Left renal cortex interstitium (tissue), 4 donors: ENCODE measurements around the gene C5orf52. TPM values are rescaled to one million over a fixed set of nuclear protein-coding genes. Genes with fewer than 3 reads are reported as not detected.
"Not testable (repeated sequence)": the region's sequence is repeated elsewhere in the genome, so short reads cannot be mapped to it uniquely, and the experiment has no call there.

Experiments
- DNase-seq, 4 donors: peaks; one replicate each; pipeline ENCODE4 v3.0.0-alpha.2; 2013; ENCODE audit warnings: low read depth in 4 of 4, low spot score in 2 of 4, missing footprints in 1 of 4
- polyA plus RNA-seq, 4 donors: library from polyadenylated mRNA; unstranded; fragments of 120-200 nt; gene quantifications; one replicate each; pipeline ENCODE4 v1.2.1, GENCODE V29; 2013; ENCODE audit not compliant: insufficient read length in 4 of 4

Gene C5orf52
- polyA plus RNA-seq, 4 donors, result not detected

- not testable (repeated sequence) for DNase-seq
Observed at GRCh38 chr5:157674351-157674750, 3.0 kb downstream of the C5orf52 start.

- no peak for DNase-seq
Observed at GRCh38 chr5:157677931-157678330, 6.6 kb downstream of the C5orf52 start.

- DNase-seq, result no peak
Observed at GRCh38 chr5:157679801-157680200, 8.5 kb downstream of the C5orf52 start.

- no peak for DNase-seq
Observed at GRCh38 chr5:157680239-157680638, 8.9 kb downstream of the C5orf52 start.

GRCh38 chr5:157681048-157681447 lies 9.7 kb downstream of the C5orf52 start:
- DNase-seq, result no peak

GRCh38 chr5:157682257-157682656 lies 10.9 kb downstream of the C5orf52 start:
- no peak for DNase-seq

- DNase-seq, result not testable (repeated sequence)
Observed at GRCh38 chr5:157686276-157687197, 15.2 kb downstream of the C5orf52 start.

GRCh38 chr5:157687198-157687554 lies 15.8 kb downstream of the C5orf52 start:
- no peak for DNase-seq

- DNase-seq, result no peak
Observed at GRCh38 chr5:157689942-157690689, 18.8 kb downstream of the C5orf52 start.

- DNase-seq, result no peak
Observed at GRCh38 chr5:157690690-157691433, 19.5 kb downstream of the C5orf52 start.

GRCh38 chr5:157693816-157694215 lies 22.5 kb downstream of the C5orf52 start:
- DNase-seq, result not testable (repeated sequence)

- not testable (repeated sequence) for DNase-seq
Observed at GRCh38 chr5:157696154-157696553, 24.8 kb downstream of the C5orf52 start.

GRCh38 chr5:157698674-157699073 lies 27.3 kb downstream of the C5orf52 start:
- not testable (repeated sequence) for DNase-seq

GRCh38 chr5:157703736-157704135 lies 32.4 kb downstream of the C5orf52 start:
- no peak for DNase-seq

- no peak for DNase-seq
Observed at GRCh38 chr5:157708866-157709265, 37.5 kb downstream of the C5orf52 start.

- DNase-seq, result no peak
Observed at GRCh38 chr5:157709346-157709745, 38.0 kb downstream of the C5orf52 start.

GRCh38 chr5:157710431-157710830 lies 39.1 kb downstream of the C5orf52 start:
- DNase-seq, result no peak

GRCh38 chr5:157710882-157711281 lies 39.5 kb downstream of the C5orf52 start:
- no peak for DNase-seq

- no peak for DNase-seq
Observed at GRCh38 chr5:157713830-157714595, 42.7 kb downstream of the C5orf52 start.

GRCh38 chr5:157714596-157714864 lies 43.2 kb downstream of the C5orf52 start:
- DNase-seq, result no peak
